ENCODE results near the gene ZC3H12C.

The ZC3H12C gene

DNA sequence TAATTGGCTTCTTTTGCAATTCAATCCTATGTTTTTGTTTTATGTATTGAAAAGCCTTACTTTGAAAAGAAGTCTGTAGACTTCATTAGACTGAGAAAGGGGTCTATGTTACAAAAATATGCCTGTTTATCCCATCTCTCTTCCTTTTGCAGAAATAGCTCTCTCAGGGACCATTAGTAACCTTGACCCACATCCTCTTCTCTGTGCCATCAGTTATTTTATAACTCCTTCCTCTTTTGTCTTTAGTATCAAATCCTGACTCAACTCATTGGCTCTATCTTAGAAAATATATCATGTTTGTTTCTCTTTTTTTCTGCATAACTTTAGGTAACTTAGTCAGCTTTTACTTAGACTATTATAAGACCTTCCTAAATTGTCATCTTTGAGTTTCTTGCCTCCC, 20.3 kb downstream of the ZC3H12C start:
- in situ Hi-C loops (cut with HindIII; ENCODE audit: low sequenced_read_pairs), result no loop called here
- H3K4me3 ChIP-seq (ENCODE audit: low read depth, low read length), result no peak overlapping the region
- TF ChIP-seq, protein P1, sequence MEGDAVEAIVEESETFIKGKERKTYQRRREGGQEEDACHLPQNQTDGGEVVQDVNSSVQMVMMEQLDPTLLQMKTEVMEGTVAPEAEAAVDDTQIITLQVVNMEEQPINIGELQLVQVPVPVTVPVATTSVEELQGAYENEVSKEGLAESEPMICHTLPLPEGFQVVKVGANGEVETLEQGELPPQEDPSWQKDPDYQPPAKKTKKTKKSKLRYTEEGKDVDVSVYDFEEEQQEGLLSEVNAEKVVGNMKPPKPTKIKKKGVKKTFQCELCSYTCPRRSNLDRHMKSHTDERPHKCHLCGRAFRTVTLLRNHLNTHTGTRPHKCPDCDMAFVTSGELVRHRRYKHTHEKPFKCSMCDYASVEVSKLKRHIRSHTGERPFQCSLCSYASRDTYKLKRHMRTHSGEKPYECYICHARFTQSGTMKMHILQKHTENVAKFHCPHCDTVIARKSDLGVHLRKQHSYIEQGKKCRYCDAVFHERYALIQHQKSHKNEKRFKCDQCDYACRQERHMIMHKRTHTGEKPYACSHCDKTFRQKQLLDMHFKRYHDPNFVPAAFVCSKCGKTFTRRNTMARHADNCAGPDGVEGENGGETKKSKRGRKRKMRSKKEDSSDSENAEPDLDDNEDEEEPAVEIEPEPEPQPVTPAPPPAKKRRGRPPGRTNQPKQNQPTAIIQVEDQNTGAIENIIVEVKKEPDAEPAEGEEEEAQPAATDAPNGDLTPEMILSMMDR (IDR thresholded peaks at IDR 0.05; ENCODE audit: low read depth, low read length, missing control alignments), result no peak
- DNase-seq (ENCODE audit: low read depth), result no peak

DNA sequence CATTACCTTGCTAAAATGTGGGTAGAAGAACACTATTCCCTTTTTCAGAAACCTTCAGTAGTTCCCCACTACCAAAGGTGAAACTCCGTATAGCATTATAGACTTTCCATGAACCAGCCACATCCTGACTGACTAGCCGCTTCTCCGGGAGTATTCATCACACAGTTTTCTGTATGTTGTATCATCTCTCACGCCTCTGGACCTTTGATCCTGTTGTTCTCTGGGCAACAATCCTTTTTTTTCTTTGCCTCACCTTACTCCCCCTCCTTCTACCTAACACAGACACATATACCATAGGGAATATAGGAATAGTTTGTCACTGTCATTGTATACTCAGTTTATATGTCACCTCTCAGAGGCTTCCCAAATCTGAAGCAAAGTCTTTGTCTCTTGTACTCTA, 20.8 kb downstream of the ZC3H12C start:
- DNase-seq (ENCODE audit: low read depth), result no peak
- in situ Hi-C loops (cut with HindIII; ENCODE audit: low sequenced_read_pairs), result no loop called here
- no peak overlapping the region for H3K4me3 ChIP-seq (ENCODE audit: low read depth, low read length)
- TF ChIP-seq, protein P1 (IDR thresholded peaks at IDR 0.05; ENCODE audit: low read depth, low read length, missing control alignments), result no peak

DNA sequence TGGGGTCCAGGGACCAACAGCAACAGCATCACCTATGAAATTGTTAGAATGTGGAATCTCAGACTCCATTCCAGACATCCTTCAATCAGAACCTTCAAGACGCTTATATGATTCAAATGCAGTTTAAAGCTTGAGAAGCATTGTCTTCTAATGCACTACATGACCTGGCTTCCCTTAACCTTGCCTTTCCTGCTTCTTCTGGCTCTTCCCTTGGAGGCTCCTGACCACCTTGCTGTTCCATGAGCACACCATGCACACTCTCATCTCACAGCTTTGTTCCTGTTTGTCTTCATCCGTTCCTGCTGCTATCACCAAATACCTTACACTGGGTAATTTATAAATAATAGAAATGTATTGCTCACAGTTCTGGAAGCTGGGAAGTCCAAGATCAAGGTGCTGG, 26.1 kb downstream of the ZC3H12C start:
- DNase-seq (ENCODE audit: low read depth), result no peak
- H3K4me3 ChIP-seq (ENCODE audit: low read depth, low read length), result no peak overlapping the region
- TF ChIP-seq, protein P1 (IDR thresholded peaks at IDR 0.05; ENCODE audit: low read depth, low read length, missing control alignments), result no peak
- in situ Hi-C loops (cut with HindIII; ENCODE audit: low sequenced_read_pairs), result no loop called here

DNA sequence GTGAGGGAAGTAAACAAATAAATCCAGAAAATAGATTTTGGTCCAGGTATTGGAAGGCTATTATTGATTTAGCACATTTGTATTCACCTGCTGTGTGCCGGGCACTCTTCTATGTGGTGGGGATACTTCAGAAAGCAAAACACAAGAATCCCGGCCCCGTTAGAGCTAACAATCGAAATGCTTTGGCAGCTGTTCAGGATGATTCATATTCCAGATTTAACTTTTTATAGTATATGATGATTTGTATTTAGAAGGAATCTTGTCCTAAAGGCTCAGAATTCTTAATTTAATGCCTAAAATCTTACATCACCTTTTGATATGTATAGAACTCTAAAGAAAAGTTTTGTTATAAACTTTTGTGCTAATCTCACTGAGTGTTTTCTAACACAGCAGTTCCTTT, 28.0 kb downstream of the ZC3H12C start:
- TF ChIP-seq, protein P1 (IDR thresholded peaks at IDR 0.05; ENCODE audit: low read depth, low read length, missing control alignments), result no peak
- in situ Hi-C loops (cut with HindIII; ENCODE audit: low sequenced_read_pairs), result no loop called here
- DNase-seq (ENCODE audit: low read depth), result peak; percentile 70
- no peak overlapping the region for H3K4me3 ChIP-seq (ENCODE audit: low read depth, low read length)

DNA sequence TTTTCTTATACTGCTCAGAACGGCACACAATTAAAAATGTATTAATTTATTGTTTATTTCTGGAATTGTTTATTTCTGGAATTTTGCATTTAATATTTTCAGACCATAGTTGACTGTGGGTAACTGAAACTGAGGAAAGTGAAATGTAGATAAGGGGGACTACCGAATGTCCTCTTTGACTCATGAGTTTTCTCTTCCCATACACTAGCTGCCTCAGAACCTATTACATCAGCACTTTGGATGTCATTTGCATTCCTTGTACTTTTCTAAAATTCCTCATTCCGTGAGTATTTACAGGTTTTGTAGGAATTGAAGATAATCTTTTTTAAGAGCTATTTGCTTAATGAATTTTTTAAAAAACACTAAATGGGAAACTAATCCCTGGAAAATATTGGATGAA, 29.8 kb downstream of the ZC3H12C start:
- TF ChIP-seq, protein P1 (IDR thresholded peaks at IDR 0.05; ENCODE audit: low read depth, low read length, missing control alignments), result no peak
- in situ Hi-C loops (cut with HindIII; ENCODE audit: low sequenced_read_pairs), result no loop called here
- H3K4me3 ChIP-seq (ENCODE audit: low read depth, low read length), result no peak overlapping the region
- peak; percentile 35 for DNase-seq (ENCODE audit: low read depth)

DNA sequence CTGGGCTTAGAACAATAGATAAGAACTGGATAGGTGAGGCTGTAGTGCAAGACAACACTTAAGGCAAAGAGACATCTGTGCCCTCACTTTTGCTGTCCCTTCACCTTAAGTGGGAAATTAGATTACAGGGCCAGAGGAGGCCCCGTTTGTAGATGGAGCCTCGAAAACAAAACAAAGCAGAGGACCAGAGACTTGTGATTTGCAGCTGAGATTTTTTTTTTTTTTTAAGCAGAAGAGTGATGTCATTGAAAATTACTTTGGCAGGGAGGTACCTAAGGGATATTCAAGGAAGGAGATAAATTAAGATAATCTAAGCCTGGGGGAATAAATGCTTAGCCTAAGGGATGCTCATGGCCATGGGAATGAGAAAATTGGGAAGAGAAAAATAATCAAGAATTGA, 31.4 kb downstream of the ZC3H12C start:
- TF ChIP-seq, protein P1 (IDR thresholded peaks at IDR 0.05; ENCODE audit: low read depth, low read length, missing control alignments), result no peak
- in situ Hi-C loops (cut with HindIII; ENCODE audit: low sequenced_read_pairs), result no loop called here

DNA sequence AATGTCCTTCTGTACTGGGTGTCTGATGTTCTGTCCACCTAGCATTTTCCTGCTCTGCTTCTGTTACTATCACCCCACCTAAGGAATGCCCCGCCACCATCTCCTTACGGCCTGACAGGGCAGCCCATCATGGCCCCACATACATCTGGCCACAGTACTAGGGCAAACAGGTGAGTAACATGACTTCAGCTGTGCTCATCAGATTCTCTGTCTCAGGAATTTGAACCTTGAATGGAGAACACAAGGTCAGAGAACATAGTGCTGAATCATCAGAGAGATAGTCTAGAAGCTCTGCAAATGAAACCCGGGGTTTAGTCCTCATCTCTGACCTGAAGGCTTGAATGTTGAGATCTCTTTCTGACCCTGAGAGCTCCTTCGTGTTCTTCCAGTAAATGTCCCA, 32.4 kb downstream of the ZC3H12C start:
- no peak for DNase-seq (ENCODE audit: low read depth)

More for the DNA sequence above, 31.4 kb downstream of the ZC3H12C start:
- no peak for DNase-seq (ENCODE audit: low read depth)
- no peak overlapping the region for H3K4me3 ChIP-seq (ENCODE audit: low read depth, low read length)

More for the DNA sequence above, 32.4 kb downstream of the ZC3H12C start:
- TF ChIP-seq, protein P1 (IDR thresholded peaks at IDR 0.05; ENCODE audit: low read depth, low read length, missing control alignments), result no peak
- in situ Hi-C loops (cut with HindIII; ENCODE audit: low sequenced_read_pairs), result no loop called here
- H3K4me3 ChIP-seq (ENCODE audit: low read depth, low read length), result no peak overlapping the region

All from astrocyte of the cerebellum (primary cell).